HG03571 (cell line): Measurements from ENCODE around the gene DSCAML1.

Experiments
- ATAC-seq: cut with Tn5 transposase; IDR thresholded peaks from one replicate; pipeline ENCODE4 v1.9.1; 2021; ENCODE audit not compliant: unreplicated experiment

Gene DSCAML1

GRCh38 chr11:117795638-117796455 lies 1.2 kb downstream of the DSCAML1 start:
- ATAC-seq, result no peak

- ATAC-seq, result no peak
These were observed 2.0 kb downstream of the DSCAML1 start for GRCh38 chr11:117794772-117795629.

- ATAC-seq, result no peak
These were observed 2.9 kb downstream of the DSCAML1 start for GRCh38 chr11:117794135-117794534.

- no peak for ATAC-seq
These were observed 3.4 kb downstream of the DSCAML1 start for GRCh38 chr11:117793583-117793982.

- no peak for ATAC-seq
These were observed 4.0 kb downstream of the DSCAML1 start for GRCh38 chr11:117792992-117793391.

- ATAC-seq, result no peak
These were observed 4.8 kb downstream of the DSCAML1 start for GRCh38 chr11:117792241-117792640.

GRCh38 chr11:117790279-117790678 lies 6.7 kb downstream of the DSCAML1 start:
- ATAC-seq, result no peak

GRCh38 chr11:117789241-117789640 lies 7.8 kb downstream of the DSCAML1 start:
- ATAC-seq, result no peak

GRCh38 chr11:117786135-117786870 lies 10.7 kb downstream of the DSCAML1 start:
- ATAC-seq, result no peak

GRCh38 chr11:117782101-117782500 lies 14.9 kb downstream of the DSCAML1 start:
- ATAC-seq, result no peak

GRCh38 chr11:117781627-117782026 lies 15.4 kb downstream of the DSCAML1 start:
- ATAC-seq, result no peak

- no peak for ATAC-seq
These were observed 16.6 kb downstream of the DSCAML1 start for GRCh38 chr11:117780456-117780855.

GRCh38 chr11:117774553-117774952 lies 22.5 kb downstream of the DSCAML1 start:
- no peak for ATAC-seq

- no peak for ATAC-seq
These were observed 24.7 kb downstream of the DSCAML1 start for GRCh38 chr11:117772360-117772759.

- no peak for ATAC-seq
These were observed 25.2 kb downstream of the DSCAML1 start for GRCh38 chr11:117771841-117772240.

- ATAC-seq, result no peak
These were observed 25.8 kb downstream of the DSCAML1 start for GRCh38 chr11:117771197-117771596.

GRCh38 chr11:117770061-117770460 lies 27.0 kb downstream of the DSCAML1 start:
- ATAC-seq, result no peak

- ATAC-seq, result no peak
These were observed 27.5 kb downstream of the DSCAML1 start for GRCh38 chr11:117769533-117769932.

GRCh38 chr11:117768506-117768905 lies 28.5 kb downstream of the DSCAML1 start:
- no peak for ATAC-seq

GRCh38 chr11:117767071-117767470 lies 29.9 kb downstream of the DSCAML1 start:
- no peak for ATAC-seq

GRCh38 chr11:117766576-117766975 lies 30.4 kb downstream of the DSCAML1 start:
- no peak for ATAC-seq
